Neural crest cell (in vitro differentiated cells): ENCODE data around the gene SCNM1. TPM values are rescaled to one million over a fixed set of nuclear protein-coding genes. Genes with fewer than 3 reads are reported as not detected.
A peak's percentile ranks its signal among the peaks of the same experiment; 100 is the strongest.

Experiments
- DNase-seq: peaks from one replicate; pipeline ENCODE4 v3.0.0; 2021; ENCODE audit warnings: low read depth, mixed read lengths, low spot score
- H3K27ac Mint-ChIP-seq: one replicate; pipeline ENCODE4 v1.8.0; 2021; ENCODE audit warnings: mild to moderate bottlenecking, mixed read lengths; ENCODE audit not compliant: unreplicated experiment
- H3K27me3 Mint-ChIP-seq: 2 replicates; pipeline ENCODE4 v1.8.0; 2021; ENCODE audit warnings: low read depth, mild to moderate bottlenecking, mixed read lengths
- H3K36me3 Mint-ChIP-seq: 2 replicates; pipeline ENCODE4 v1.8.0; 2021; ENCODE audit warnings: low read depth, mild to moderate bottlenecking, mixed read lengths
- H3K4me1 Mint-ChIP-seq: 2 replicates; pipeline ENCODE4 v1.8.0; 2021; ENCODE audit warnings: mixed read lengths
- H3K4me3 Mint-ChIP-seq: one replicate; pipeline ENCODE4 v1.8.0; 2021; ENCODE audit warnings: mild to moderate bottlenecking, mixed read lengths
- H3K9me3 Mint-ChIP-seq: 2 replicates; pipeline ENCODE4 v1.8.0; 2021; ENCODE audit warnings: mixed read lengths
- total RNA-seq: library from RNA; stranded (reverse); gene quantifications from 2 replicates; pipeline ENCODE4 v1.2.1, GENCODE V29; 2021
- TF ChIP-seq, protein P1 (sequence below): fragments of 200-600 bp; sonication (generic); conservative IDR thresholded peaks from 2 replicates; pipeline ENCODE4 v1.5.0; 2021; ENCODE audit warnings: antibody characterized with exemption, mild to moderate bottlenecking

SCNM1 gene
- total RNA-seq, 1 donor from 2014 or later = 48.7 TPM

DNA sequence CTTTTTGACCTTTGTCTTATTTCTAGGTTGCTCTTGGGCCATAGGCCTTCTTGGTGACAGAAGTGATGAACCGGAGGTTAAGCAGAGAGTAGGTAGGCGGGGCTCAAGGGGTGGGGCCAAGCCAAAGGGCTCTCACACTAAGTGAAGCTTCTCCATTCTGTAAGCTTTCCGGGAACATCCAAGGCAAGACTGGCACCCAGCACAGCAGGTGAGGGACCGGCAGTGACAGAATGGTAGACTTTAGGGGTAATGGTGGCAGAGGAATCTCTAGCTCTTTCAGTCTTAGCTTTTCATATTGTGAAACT, 9.5 kb upstream of the SCNM1 start, which contains the start of gene TNFAIP8L2:
TNFAIP8L2 (plus strand) TSS at position 135 of the 305 bp plus-strand sequence. CDS start 2,049 bp downstream, outside the sequence.
- no peak for DNase-seq
- H3K4me1 Mint-ChIP-seq = peaks cover 9% of the 10 kb centered on the region
- H3K27ac Mint-ChIP-seq = no peak within 1 kb of the TSS
- peaks cover 3% of the 10 kb centered on the region for H3K36me3 Mint-ChIP-seq
- H3K4me3 Mint-ChIP-seq = peak within 1 kb of the TSS; percentile 44
- H3K9me3 Mint-ChIP-seq = no peaks in the 10 kb centered on the region
- TF ChIP-seq, protein P1, sequence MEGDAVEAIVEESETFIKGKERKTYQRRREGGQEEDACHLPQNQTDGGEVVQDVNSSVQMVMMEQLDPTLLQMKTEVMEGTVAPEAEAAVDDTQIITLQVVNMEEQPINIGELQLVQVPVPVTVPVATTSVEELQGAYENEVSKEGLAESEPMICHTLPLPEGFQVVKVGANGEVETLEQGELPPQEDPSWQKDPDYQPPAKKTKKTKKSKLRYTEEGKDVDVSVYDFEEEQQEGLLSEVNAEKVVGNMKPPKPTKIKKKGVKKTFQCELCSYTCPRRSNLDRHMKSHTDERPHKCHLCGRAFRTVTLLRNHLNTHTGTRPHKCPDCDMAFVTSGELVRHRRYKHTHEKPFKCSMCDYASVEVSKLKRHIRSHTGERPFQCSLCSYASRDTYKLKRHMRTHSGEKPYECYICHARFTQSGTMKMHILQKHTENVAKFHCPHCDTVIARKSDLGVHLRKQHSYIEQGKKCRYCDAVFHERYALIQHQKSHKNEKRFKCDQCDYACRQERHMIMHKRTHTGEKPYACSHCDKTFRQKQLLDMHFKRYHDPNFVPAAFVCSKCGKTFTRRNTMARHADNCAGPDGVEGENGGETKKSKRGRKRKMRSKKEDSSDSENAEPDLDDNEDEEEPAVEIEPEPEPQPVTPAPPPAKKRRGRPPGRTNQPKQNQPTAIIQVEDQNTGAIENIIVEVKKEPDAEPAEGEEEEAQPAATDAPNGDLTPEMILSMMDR = no peak
- no peaks in the 10 kb centered on the region for H3K27me3 Mint-ChIP-seq

DNA sequence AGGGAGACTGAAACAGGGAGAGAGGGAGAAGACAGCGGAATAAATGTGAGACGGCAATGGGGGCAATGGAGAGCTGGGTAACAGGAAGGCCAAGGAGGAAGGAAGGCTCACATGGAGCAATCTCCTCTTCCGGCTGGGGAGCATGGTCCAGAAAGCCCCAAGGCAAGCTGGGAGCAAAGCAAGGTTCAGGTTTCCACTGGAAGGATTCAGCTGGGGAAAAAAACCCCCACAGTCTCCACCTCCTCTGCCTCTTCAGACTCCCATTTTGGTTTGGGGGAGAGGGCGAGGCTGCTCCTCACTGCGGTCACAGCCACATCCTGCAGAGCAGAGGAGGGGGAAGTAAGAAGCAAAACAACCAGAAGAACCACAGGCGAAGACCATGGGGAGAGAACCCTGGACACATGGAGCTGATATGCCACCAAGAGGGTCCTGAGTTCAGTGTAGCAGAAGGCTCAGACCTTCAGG, 8.8 kb upstream of the SCNM1 start:
- peaks cover 9% of the 10 kb centered on the region for H3K4me1 Mint-ChIP-seq
- H3K9me3 Mint-ChIP-seq = no peaks in the 10 kb centered on the region
- DNase-seq = no peak
- H3K4me3 Mint-ChIP-seq = no peak overlapping the region
- no peaks in the 10 kb centered on the region for H3K27me3 Mint-ChIP-seq
- TF ChIP-seq, protein P1 = no peak
- no peak overlapping the region for H3K27ac Mint-ChIP-seq
- peaks cover 3% of the 10 kb centered on the region for H3K36me3 Mint-ChIP-seq

DNA sequence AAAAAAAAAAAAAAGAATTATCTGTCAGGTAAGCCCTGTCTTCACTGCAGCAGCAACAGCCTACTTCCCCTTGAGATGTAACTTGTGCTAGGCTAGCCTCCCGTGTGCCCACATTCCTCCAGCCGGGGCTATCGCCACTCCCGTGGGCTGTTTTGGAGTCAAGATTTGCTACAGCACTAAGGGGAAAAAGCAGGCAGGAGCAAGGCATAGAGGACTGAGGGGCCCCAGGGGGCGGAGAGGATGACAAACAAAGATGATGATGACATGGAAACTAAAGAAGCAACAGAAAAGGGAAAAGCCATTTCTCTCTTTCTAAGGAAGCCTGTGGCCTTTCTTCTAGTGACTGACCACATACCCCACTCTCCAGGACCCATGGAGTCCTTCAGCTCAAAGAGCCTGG, 7.6 kb upstream of the SCNM1 start:
- TF ChIP-seq, protein P1 = no peak
- H3K4me3 Mint-ChIP-seq = no peak overlapping the region
- H3K27me3 Mint-ChIP-seq = no peaks in the 10 kb centered on the region
- H3K36me3 Mint-ChIP-seq = peaks cover 3% of the 10 kb centered on the region
- peaks cover 9% of the 10 kb centered on the region for H3K4me1 Mint-ChIP-seq
- no peak for DNase-seq
- H3K27ac Mint-ChIP-seq = no peak overlapping the region
- H3K9me3 Mint-ChIP-seq = no peaks in the 10 kb centered on the region

DNA sequence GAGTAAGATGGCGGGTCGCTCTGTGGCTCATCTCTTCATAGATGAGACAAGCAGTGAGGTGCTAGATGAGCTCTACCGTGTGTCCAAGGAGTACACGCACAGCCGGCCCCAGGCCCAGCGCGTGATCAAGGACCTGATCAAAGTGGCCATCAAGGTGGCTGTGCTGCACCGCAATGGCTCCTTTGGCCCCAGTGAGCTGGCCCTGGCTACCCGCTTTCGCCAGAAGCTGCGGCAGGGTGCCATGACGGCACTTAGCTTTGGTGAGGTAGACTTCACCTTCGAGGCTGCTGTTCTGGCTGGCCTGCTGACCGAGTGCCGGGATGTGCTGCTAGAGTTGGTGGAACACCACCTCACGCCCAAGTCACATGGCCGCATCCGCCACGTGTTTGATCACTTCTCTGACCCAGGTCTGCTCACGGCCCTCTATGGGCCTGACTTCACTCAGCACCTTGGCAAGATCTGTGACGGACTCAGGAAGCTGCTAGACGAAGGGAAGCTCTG, 7.1 kb upstream of the SCNM1 start:
- Mint-ChIP-seq H3K4me1 (peaks cover 9% of the 10 kb centered on the region), H3K27me3 (no peaks in the 10 kb centered on the region), H3K36me3 (peaks cover 3% of the 10 kb centered on the region), H3K27ac (no peak overlapping the region), H3K4me3 (no peak overlapping the region), H3K9me3 (no peaks in the 10 kb centered on the region)
- TF ChIP-seq, protein P1 = no peak
- DNase-seq = no peak

DNA sequence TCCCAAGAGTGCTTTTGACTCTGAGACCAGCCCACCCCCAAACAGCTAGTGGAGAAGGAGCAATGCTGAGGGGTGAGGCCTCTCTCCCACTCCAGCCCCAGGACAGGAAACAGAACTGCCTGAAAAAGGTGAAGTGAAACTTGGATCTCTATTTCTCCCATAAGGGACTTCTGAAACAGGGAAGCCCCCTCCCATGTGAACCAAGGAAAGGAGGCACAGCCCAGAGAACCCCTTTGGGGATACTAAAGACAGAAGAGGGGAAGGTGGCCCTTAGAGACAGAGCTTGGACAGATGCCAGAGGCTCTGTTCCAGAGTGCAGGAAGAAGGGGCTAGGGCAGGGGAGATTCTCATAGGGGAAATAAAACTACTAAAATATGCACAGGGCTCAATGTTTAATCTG, 6.6 kb upstream of the SCNM1 start:
- H3K36me3 Mint-ChIP-seq = peaks cover 3% of the 10 kb centered on the region
- no peak overlapping the region for H3K4me3 Mint-ChIP-seq
- no peaks in the 10 kb centered on the region for H3K9me3 Mint-ChIP-seq
- H3K27ac Mint-ChIP-seq = no peak overlapping the region
- TF ChIP-seq, protein P1 = no peak
- peaks cover 13% of the 10 kb centered on the region for H3K4me1 Mint-ChIP-seq
- H3K27me3 Mint-ChIP-seq = no peaks in the 10 kb centered on the region
- DNase-seq = no peak
